Testis (tissue), 3 donors: ENCODE results near the gene ZNF491. TPM values are rescaled to one million over a fixed set of nuclear protein-coding genes. Genes with fewer than 3 reads are reported as not detected.
A peak's percentile ranks its signal among the peaks of the same experiment; 100 is the strongest.
"Not testable (repeated sequence)": the region's sequence is repeated elsewhere in the genome, so short reads cannot be mapped to it uniquely, and the experiment has no call there.

Source experiments
- DNase-seq: peaks from one replicate; pipeline ENCODE4 v3.0.0-alpha.2; 2019
- H3K27ac ChIP-seq, 2 donors: fragments of 200-600 bp; sonication (generic); one replicate each; pipeline ENCODE4 v1.5.1; 2019
- H3K27me3 ChIP-seq: fragments of 200-600 bp; sonication (generic); one replicate; pipeline ENCODE4 v1.5.1; 2019
- H3K36me3 ChIP-seq: fragments of 200-600 bp; sonication (generic); one replicate; pipeline ENCODE4 v1.5.1; 2017; ENCODE audit warnings: low read depth; ENCODE audit errors: missing control alignments
- H3K4me1 ChIP-seq: fragments of 200-600 bp; sonication (generic); one replicate; pipeline ENCODE4 v1.5.1; 2019
- H3K4me3 ChIP-seq, 2 donors: fragments of 200-600 bp; sonication (generic); one replicate each; pipeline ENCODE4 v1.5.1; 2017 to 2019
- H3K9me3 ChIP-seq: fragments of 200-600 bp; sonication (generic); one replicate; pipeline ENCODE4 v1.5.1; 2017
- CTCF ChIP-seq, 3 experiments: fragments of 450-650 bp in 2 of 3; fragments of 200-600 bp in 1 of 3; sonication (generic) in 1 of 3; IDR thresholded peaks; one replicate each; pipeline ENCODE4 v1.5.1; 2016 to 2019; ENCODE audit warnings: antibody characterized with exemption in 3 of 3, mild to moderate bottlenecking in 2 of 3, moderate library complexity in 1 of 3
- POLR2A ChIP-seq: fragments of 450-650 bp; IDR thresholded peaks from one replicate; pipeline ENCODE4 v1.6.1; 2017; ENCODE audit warnings: antibody characterized with exemption, mild to moderate bottlenecking, moderate library complexity
- WGBS, 2 donors: methylation state at CpG; one replicate each; pipeline ENCODE4 v1.1.5; 2018; 5-methylcytosine and 5-hydroxymethylcytosine counted together
- intact Hi-C: fragments of 100-400 bp; cut with DNase I; formaldehyde crosslinking; loops from one replicate; pipeline ENCODE4 v1.15.1; 2023; ENCODE audit warnings: low total_unique reads
- polyA plus RNA-seq: library from polyadenylated mRNA; stranded (reverse); fragments of 350-450 nt; fragmentation: Illumina TruSeq; extraction: RNeasy Lipid Tissue Mini Kit (QIAGEN cat#74804); gene quantifications from one replicate; pipeline ENCODE4 v1.2.3, GENCODE V29; 2014; ENCODE audit warnings: low read depth, low replicate concordance; ENCODE audit not compliant: insufficient read depth
- total RNA-seq, 2 donors: library from RNA; depleted of rRNA; stranded (reverse); fragments of >200 nt; gene quantifications; one replicate each; pipeline ENCODE4 v1.2.3, GENCODE V29; 2016

Gene ZNF491
- total and polyA plus RNA-seq, 3 donors from 2014 or later: 0.62 to 2.6 (median 1.2) TPM

GRCh38 chr19:11848594-11849469 lies 50.5 kb downstream of the ZNF491 start, which contains the start of gene ZNF439:
ZNF439 (plus strand) TSS chr19:11848726; CDS start chr19:11848868, 142 bp downstream.
- no peaks in the 10 kb centered on the region for H3K9me3 ChIP-seq
- 0% methylated on average over 24 to 57 of the region's 59 CpGs for WGBS, 2 donors
- H3K27ac ChIP-seq: peak within 1 kb of the TSS; percentile 71 to 83
- TF ChIP-seq CTCF (IDR thresholded peaks at IDR 0.05): no peak
- TF ChIP-seq POLR2A: no peak
- no peaks in the 10 kb centered on the region for H3K27me3 ChIP-seq
- peaks cover 16% of the 10 kb centered on the region for H3K4me1 ChIP-seq
- intact Hi-C loops: no loop called here
- H3K36me3 ChIP-seq: no peaks in the 10 kb centered on the region
- H3K4me3 ChIP-seq: peak within 1 kb of the TSS; percentile 63 to 73
- peak; percentile 98 for DNase-seq

DNA sequence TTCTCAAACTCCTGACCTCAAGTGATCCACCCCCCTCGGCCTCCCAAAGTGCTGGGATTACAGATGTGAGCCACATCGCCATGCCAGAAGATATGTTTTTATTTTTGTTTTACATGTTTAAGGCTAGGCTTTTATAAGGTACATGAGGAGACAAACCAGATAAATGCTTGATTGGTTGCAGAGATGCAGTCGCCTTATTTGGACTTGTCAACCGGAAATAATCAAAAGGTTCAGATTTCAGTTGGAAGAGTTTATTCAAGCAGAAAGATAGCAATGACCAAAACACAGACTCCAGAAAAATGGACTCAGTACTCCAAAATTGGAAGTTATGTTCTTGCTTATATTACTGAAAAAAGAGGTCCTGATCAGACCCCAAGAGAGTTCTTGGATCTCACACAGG lies 52.0 kb downstream of the ZNF491 start:
- 87 to 89% methylated on average over 4 of the region's 4 CpGs for WGBS, 2 donors
- not testable (repeated sequence) for H3K27ac ChIP-seq

GRCh38 chr19:11853358-11853757 lies 55.0 kb downstream of the ZNF491 start:
- H3K27ac ChIP-seq: no peak overlapping the region
- no peaks in the 10 kb centered on the region for H3K27me3 ChIP-seq
- no peak for TF ChIP-seq POLR2A
- TF ChIP-seq CTCF (IDR thresholded peaks at IDR 0.05): no peak
- H3K36me3 ChIP-seq: no peaks in the 10 kb centered on the region
- 90 to 99% methylated on average over 3 of the region's 3 CpGs for WGBS, 2 donors
- DNase-seq: no peak
- intact Hi-C loops: no loop called here
- no peak overlapping the region for H3K4me3 ChIP-seq
- no peaks in the 10 kb centered on the region for H3K9me3 ChIP-seq
- H3K4me1 ChIP-seq: peaks cover 12% of the 10 kb centered on the region

More for the DNA sequence above, 52.0 kb downstream of the ZNF491 start:
- H3K4me3 ChIP-seq, H3K27me3 ChIP-seq, H3K9me3 ChIP-seq, DNase-seq, H3K36me3 ChIP-seq, intact Hi-C loops: not testable (repeated sequence)
- H3K4me1 ChIP-seq: peaks cover 12% of the 10 kb centered on the region

DNA sequence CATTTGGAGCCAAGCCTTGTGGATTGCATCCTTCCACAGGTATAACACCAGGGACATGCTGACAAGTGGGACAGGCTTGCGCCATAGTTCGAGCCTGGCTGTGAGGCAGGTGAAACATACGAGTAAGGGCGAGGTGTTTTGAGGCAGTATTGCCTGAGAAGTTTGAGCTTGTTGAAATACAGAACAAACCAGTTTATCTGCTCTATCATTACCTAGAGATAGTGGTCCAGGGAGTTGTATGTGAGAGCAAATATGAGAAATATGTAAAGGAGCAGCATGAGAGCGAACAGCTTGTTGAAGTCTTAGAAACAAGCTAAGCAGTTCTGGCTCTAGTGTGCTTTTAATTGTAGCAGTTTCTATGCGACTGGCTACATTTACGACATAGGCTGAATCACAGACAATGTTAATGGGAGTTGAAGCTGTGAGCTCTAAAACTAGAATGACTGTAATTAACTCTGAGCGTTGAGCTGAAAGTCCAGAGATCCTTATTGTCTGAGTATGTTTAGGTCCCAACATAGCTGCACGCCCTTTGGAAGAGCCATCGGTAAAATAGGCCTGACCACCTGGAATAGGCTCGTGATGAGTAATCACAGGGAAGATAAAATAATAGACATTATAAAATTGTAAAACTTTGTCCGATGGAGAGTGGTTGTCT lies 58.4 kb downstream of the ZNF491 start:
- no peak overlapping the region for H3K4me3 ChIP-seq
- H3K9me3 ChIP-seq: no peaks in the 10 kb centered on the region
- intact Hi-C loops: no loop called here
- WGBS, 2 donors: 79 to 87% methylated on average over 12 of the region's 12 CpGs
- H3K4me1 ChIP-seq: no peaks in the 10 kb centered on the region
- H3K27ac ChIP-seq: no peak overlapping the region
- no peaks in the 10 kb centered on the region for H3K27me3 ChIP-seq
- DNase-seq: no peak
- no peaks in the 10 kb centered on the region for H3K36me3 ChIP-seq
- TF ChIP-seq CTCF (IDR thresholded peaks at IDR 0.05) (no peak), POLR2A (no peak)

Other genes starting within 250 kb of the ZNF491 start
- gene ELOF1, start 239.3 kb upstream of the ZNF491 start, total RNA-seq: 100 to 1,000 TPM; 131 to 184 TPM
- gene ELOF1, start 239.3 kb upstream of the ZNF491 start, polyA plus RNA-seq: 262 TPM
- gene ACP5, start 220.9 kb upstream of the ZNF491 start, total RNA-seq: 1 to 10 TPM; 4.2 to 6.8 TPM
- 20.5 TPM for gene ACP5, start 220.9 kb upstream of the ZNF491 start, polyA plus RNA-seq
- gene ZNF627, start 201.0 kb upstream of the ZNF491 start, total RNA-seq: 10 to 100 TPM; 15.5 to 17.2 TPM
- 16.7 TPM for gene ZNF627, start 201.0 kb upstream of the ZNF491 start, polyA plus RNA-seq
- gene ZNF823, start 59.6 kb upstream of the ZNF491 start, total RNA-seq: 1 to 10 TPM; 2.1 to 5.2 TPM
- gene ZNF823, start 59.6 kb upstream of the ZNF491 start, polyA plus RNA-seq: 1.6 TPM
- gene ZNF441, start 31.5 kb upstream of the ZNF491 start, total RNA-seq: 10 to 100 TPM; 11.6 to 13.8 TPM
- 2.4 TPM for gene ZNF441, start 31.5 kb upstream of the ZNF491 start, polyA plus RNA-seq
- gene ZNF440, start 15.8 kb downstream of the ZNF491 start, total RNA-seq: 10 to 100 TPM; 14.1 to 16.7 TPM
- gene ZNF440, start 15.8 kb downstream of the ZNF491 start, polyA plus RNA-seq: 11.3 TPM
- 10 to 100 TPM; 17.1 to 20.1 TPM for gene ZNF439, start 50.2 kb downstream of the ZNF491 start, total RNA-seq
- gene ZNF439, start 50.2 kb downstream of the ZNF491 start, polyA plus RNA-seq: 5.9 TPM
- 10 to 100 TPM; 31.7 to 39.8 TPM for gene ZNF69, start 89.3 kb downstream of the ZNF491 start, total RNA-seq
- 2.5 TPM for gene ZNF69, start 89.3 kb downstream of the ZNF491 start, polyA plus RNA-seq
- 10 to 100 TPM; 22.0 to 26.1 TPM for gene ZNF700, start 126.6 kb downstream of the ZNF491 start, total RNA-seq
- 9.0 TPM for gene ZNF700, start 126.6 kb downstream of the ZNF491 start, polyA plus RNA-seq
- 1 to 10 TPM; 5.0 to 7.9 TPM for gene ZNF763, start 166.5 kb downstream of the ZNF491 start, total RNA-seq
- gene ZNF763, start 166.5 kb downstream of the ZNF491 start, polyA plus RNA-seq: 7.6 TPM
- 10 to 100 TPM; 26.1 to 43.4 TPM for gene ZNF433, start 237.2 kb downstream of the ZNF491 start, total RNA-seq
- 46.6 TPM for gene ZNF433, start 237.2 kb downstream of the ZNF491 start, polyA plus RNA-seq